Thoracic aorta (tissue), 2 donors: ENCODE results near the gene HDAC11. TPM values are rescaled to one million over a fixed set of nuclear protein-coding genes. Genes with fewer than 3 reads are reported as not detected.

Experiments used
- ATAC-seq: fragments of 150-250 bp; one replicate; pipeline ENCODE4 v1.8.0; 2017; ENCODE audit warnings: low read depth; ENCODE audit not compliant: insufficient number of reproducible peaks, low FRiP score
- DNase-seq: peaks from one replicate; pipeline ENCODE4 v3.0.0-alpha.2; 2020; ENCODE audit warnings: low spot score
- H3K27ac ChIP-seq, 2 donors: fragments of 200-600 bp; sonication (generic); 1 replicate in 1 of 2; 2 replicates in 1 of 2; pipeline ENCODE4 v1.5.1; 2016; ENCODE audit warnings: mild to moderate bottlenecking in 2 of 2, moderate library complexity in 2 of 2
- H3K27me3 ChIP-seq: fragments of 200-600 bp; sonication (generic); replicated peaks from 2 replicates; pipeline ENCODE4 v1.6.0; 2016; ENCODE audit warnings: mild to moderate bottlenecking; ENCODE audit not compliant: insufficient read depth
- H3K36me3 ChIP-seq: fragments of 200-600 bp; sonication (generic); one replicate; pipeline ENCODE4 v1.5.1; 2016
- H3K4me1 ChIP-seq, 2 donors: fragments of 200-600 bp; sonication (generic); 1 replicate in 1 of 2; 2 replicates in 1 of 2; pipeline versions ENCODE4 v1.5.1 to v1.6.0; 2016; ENCODE audit warnings: low read depth in 2 of 2, mild to moderate bottlenecking in 1 of 2; ENCODE audit not compliant: control insufficient read depth in 1 of 2
- H3K4me3 ChIP-seq: fragments of 200-600 bp; sonication (generic); 2 replicates; pipeline ENCODE4 v1.5.1; 2016; ENCODE audit warnings: mild to moderate bottlenecking
- H3K9me3 ChIP-seq: fragments of 200-600 bp; sonication (generic); 2 replicates; pipeline ENCODE4 v1.5.1; 2016
- CTCF ChIP-seq: fragments of 200-600 bp; sonication (generic); IDR thresholded peaks from one replicate; pipeline ENCODE4 v1.5.1; 2019; ENCODE audit warnings: antibody characterized with exemption
- total RNA-seq, 2 donors: library from RNA; depleted of rRNA; stranded (reverse); fragments of >200 nt; gene quantifications; one replicate each; pipeline versions ENCODE4 v1.1.0 to v1.2.3, GENCODE V29; 2016

Gene HDAC11
- total RNA-seq, 2 donors from 2014 or later, result 15.8 to 17.4 TPM

- Histone ChIP-seq H3K9me3 (no peaks in the 10 kb centered on the region), H3K4me1 (peaks cover 5 to 12% of the 10 kb centered on the region in 2 donors), H3K27me3 (no peaks in the 10 kb centered on the region), H3K4me3 (no peak overlapping the region), H3K27ac (no peak overlapping the region), H3K36me3 (no peaks in the 10 kb centered on the region)
- DNase-seq (no peak), ATAC-seq (no peak)
- no peak for TF ChIP-seq CTCF
These were observed 13.1 kb downstream of the HDAC11 start for GRCh38 chr3:13492976-13493866.

DNA sequence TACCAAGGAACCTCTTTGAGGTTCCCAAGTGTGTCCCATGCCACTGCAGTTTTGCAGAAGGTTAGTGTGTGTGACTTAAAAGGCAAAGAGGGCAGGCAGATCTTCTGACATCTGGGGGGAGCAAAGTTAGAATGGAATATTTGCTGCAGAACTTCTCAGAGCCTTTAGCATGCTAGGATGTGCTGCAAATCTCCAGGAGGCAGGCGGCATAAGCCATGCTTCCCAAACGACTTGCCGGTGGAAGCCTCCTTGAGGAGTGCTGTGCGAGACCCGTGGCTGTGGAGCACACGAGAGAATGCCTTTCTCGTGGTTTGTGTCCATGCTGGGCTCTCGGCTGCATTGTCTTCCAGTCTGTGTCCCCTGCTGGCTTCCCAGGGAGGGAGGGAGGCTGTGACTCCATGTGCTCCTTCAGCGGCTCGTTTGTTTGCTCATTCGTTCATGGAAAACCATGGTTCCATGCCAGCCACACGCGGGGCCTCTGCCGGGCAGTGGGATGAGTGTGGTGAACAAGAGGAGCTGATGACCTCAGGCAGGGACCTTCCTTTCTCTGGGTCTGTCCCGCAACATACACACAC lies 13.8 kb downstream of the HDAC11 start:
- DNase-seq (no peak), ATAC-seq (no peak)
- H3K4me3 ChIP-seq, result no peak overlapping the region
- H3K9me3 ChIP-seq, result no peaks in the 10 kb centered on the region
- H3K27ac ChIP-seq, result no peak overlapping the region
- no peaks in the 10 kb centered on the region for H3K36me3 ChIP-seq
- H3K4me1 ChIP-seq, result peaks cover 5 to 12% of the 10 kb centered on the region in 2 donors
- H3K27me3 ChIP-seq, result no peaks in the 10 kb centered on the region
- no peak for TF ChIP-seq CTCF

DNA sequence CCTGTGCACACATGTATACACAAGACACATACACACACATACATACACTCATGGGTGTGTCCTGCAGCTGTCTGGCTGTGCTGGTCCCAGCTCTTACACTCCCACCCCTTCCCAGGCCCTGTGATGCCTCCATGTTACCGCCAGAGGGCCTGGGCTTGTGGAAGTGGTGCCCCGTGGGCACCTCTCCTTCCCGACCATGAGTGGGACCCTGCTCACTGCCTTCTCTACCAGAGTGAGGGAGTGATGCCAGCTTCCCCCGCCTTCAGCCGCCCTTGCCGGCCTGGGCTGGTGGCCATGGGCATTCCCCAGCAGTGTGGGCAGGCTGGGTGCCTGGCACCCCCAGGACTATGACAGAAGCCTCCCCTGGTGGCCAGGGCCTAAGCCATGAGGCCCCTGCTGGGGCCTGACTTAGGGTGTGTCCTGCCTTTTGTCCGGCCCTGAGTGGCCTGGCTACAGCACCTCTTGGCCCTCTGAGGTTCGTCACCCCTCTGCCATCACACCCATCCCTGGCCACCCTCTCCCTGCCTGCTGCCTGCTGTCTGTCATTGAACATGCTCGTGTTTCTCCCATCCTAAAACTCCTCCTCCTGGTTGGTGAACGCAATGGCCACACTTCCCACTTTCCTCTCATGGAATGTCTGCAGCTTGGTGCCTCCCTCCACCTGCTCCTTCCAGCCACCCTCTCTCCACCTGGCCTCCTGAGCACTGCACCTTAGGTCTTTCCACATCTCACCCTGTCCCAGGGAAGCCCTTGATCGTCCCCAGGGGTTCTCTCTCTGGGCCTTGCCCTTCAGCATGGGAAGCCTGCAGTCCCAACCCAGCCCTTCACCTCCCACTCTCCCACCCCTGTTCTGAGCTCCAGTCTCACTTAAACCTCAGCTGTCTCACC lies 14.6 kb downstream of the HDAC11 start:
- no peak for ATAC-seq
- H3K4me3 ChIP-seq, result no peak overlapping the region
- no peaks in the 10 kb centered on the region for H3K27me3 ChIP-seq
- no peaks in the 10 kb centered on the region for H3K36me3 ChIP-seq
- no peaks in the 10 kb centered on the region for H3K9me3 ChIP-seq
- no peak overlapping the region for H3K27ac ChIP-seq
- peak; percentile 48 for TF ChIP-seq CTCF
- peaks cover 5 to 12% of the 10 kb centered on the region in 2 donors for H3K4me1 ChIP-seq
- DNase-seq, result no peak

GRCh38 chr3:13495351-13495813 lies 15.3 kb downstream of the HDAC11 start:
- ATAC-seq, result no peak

More at GRCh38 chr3:13495351-13495813, 15.3 kb downstream of the HDAC11 start:
- no peaks in the 10 kb centered on the region for H3K36me3 ChIP-seq
- H3K27ac ChIP-seq, result no peak overlapping the region
- no peak overlapping the region for H3K4me3 ChIP-seq
- no peak for TF ChIP-seq CTCF
- peaks cover 5 to 12% of the 10 kb centered on the region in 2 donors for H3K4me1 ChIP-seq
- no peaks in the 10 kb centered on the region for H3K27me3 ChIP-seq
- H3K9me3 ChIP-seq, result no peaks in the 10 kb centered on the region
- no peak for DNase-seq
